ENCODE measurements around the gene NEK3. TPM values are rescaled to one million over a fixed set of nuclear protein-coding genes. Genes with fewer than 3 reads are reported as not detected.
"Not testable (repeated sequence)": the region's sequence is repeated elsewhere in the genome, so short reads cannot be mapped to it uniquely, and the experiment has no call there.

Gene NEK3, protein sequence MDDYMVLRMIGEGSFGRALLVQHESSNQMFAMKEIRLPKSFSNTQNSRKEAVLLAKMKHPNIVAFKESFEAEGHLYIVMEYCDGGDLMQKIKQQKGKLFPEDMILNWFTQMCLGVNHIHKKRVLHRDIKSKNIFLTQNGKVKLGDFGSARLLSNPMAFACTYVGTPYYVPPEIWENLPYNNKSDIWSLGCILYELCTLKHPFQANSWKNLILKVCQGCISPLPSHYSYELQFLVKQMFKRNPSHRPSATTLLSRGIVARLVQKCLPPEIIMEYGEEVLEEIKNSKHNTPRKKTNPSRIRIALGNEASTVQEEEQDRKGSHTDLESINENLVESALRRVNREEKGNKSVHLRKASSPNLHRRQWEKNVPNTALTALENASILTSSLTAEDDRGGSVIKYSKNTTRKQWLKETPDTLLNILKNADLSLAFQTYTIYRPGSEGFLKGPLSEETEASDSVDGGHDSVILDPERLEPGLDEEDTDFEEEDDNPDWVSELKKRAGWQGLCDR
- 8.4 TPM for total RNA-seq

- DNase-seq (ENCODE audit: low spot score) = peak; percentile 53
These were observed at the start of gene NEK3 for GRCh38 chr13:52159159-52159982. NEK3 (minus strand) TSS chr13:52159597; CDS start chr13:52156191, 3,406 bp downstream.

DNA sequence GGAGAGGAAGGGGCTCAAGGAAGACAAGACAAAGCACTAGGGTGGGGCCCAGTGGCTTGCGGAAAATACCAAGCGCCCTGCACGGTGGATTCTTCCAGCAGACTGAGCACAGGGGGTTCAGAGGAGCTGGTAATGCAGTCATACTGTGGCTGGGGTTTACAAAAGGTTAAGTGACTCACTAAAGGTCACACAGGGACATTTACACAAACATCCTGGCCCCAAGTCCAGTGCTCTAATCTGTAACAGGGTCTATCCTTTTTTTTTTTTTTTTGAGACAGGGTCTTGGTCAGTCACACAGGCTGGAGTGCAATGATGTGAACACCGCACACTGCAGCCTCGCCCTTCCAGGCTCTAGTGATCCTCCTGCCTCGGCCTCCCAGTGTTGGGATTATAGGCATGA lies 49.0 kb upstream of the NEK3 start:
- DNase-seq (ENCODE audit: low spot score) = not testable (repeated sequence)

DNA sequence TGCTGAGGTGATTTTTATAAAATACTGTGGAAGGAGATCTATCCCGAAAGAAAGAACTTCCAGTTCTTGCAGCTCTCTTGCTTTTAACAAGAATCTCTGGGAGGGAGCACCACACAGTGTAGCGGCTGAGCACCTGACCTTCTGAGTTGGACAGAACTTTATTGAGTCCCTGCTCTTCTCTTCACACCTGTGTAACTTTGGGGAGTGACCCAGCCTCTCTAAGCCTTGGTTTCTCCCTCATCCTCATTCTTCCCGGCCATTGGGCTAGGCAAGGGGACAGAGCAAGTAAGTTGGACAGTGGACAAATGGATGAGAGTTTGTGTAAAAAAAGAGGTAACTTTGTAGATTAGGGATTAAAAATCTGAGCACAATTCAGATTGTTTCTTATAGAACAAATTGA lies 48.5 kb upstream of the NEK3 start:
- not testable (repeated sequence) for DNase-seq (ENCODE audit: low spot score)

DNA sequence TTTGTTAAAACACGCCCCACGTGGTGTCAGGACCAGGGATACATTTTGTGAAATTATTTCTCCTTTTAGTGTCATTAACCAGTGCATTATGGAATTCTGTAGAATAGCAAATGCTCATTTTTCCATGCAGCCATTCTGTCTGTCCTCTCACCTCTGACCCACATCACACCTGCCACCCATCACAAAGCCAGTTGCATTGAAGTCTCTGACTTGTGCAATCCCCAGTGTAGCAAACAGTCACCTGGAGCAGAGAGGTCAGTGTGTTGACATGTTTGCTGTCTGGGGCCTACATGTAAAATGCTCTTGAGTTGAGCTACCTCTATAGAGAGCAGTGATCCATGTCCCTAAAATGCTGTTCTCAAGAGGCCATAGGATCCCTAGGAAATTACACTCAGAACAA lies 47.9 kb upstream of the NEK3 start:
- DNase-seq (ENCODE audit: low spot score) = not testable (repeated sequence)

- DNase-seq (ENCODE audit: low spot score) = not testable (repeated sequence)
These were observed 45.1 kb upstream of the NEK3 start for GRCh38 chr13:52204546-52204945.

DNA sequence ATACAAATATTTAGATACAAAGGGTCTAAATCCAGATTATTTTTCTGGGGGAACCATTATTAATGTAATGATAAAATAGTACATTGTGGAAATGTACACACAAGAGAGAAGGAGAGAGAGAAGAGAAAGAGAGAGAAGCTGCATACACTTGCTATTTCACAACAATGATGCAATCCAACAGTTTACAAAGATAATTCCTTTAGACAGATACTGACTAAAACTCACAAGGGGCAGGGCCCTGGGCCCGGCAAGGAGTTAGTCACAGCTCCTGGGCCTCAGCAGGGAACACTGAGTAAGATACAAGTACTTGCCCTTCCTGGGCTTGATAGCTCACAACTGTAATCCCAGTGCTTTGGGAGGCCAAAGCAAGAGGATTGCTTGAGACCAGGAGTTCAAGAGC lies 44.5 kb upstream of the NEK3 start:
- peak; percentile 25 for DNase-seq (ENCODE audit: low spot score)

- not testable (repeated sequence) for DNase-seq (ENCODE audit: low spot score)
These were observed 43.1 kb upstream of the NEK3 start for GRCh38 chr13:52202506-52202905.

DNA sequence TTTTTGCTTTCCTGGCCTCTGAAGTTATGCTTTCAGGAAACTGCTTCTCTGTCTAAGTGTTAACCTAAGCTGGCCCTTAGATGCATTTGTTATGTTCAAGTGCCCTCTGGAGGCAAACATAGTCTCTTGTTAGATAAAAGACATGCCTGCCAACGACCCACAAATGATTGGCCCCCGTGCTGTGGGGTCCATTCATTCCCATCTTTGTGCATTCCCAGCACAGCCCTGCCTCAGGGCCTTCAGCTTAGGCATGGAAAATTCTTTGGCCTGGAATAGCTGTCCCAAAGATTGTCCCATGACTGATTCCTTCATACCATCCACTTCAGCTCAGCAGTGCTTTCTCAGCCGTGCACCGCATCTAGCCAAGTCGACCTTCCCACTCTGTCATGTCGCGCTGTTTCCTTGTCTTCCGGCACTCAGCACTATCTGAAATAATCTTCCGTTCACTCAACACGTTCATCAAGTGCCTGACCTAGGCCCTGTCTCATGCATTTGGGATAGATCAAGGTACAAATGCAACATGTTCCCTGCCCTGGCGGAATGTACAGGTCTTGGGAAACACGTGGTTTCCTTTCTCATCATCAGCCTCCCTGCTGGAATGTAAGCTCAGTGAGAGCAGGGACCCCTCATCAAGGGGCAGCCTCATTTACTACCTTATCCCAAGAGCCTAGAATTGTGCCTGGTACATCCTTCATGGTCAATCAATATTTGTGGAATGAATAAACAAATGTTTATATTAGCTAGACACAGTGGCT lies 42.2 kb upstream of the NEK3 start:
- DNase-seq (ENCODE audit: low spot score) = not testable (repeated sequence)

DNA sequence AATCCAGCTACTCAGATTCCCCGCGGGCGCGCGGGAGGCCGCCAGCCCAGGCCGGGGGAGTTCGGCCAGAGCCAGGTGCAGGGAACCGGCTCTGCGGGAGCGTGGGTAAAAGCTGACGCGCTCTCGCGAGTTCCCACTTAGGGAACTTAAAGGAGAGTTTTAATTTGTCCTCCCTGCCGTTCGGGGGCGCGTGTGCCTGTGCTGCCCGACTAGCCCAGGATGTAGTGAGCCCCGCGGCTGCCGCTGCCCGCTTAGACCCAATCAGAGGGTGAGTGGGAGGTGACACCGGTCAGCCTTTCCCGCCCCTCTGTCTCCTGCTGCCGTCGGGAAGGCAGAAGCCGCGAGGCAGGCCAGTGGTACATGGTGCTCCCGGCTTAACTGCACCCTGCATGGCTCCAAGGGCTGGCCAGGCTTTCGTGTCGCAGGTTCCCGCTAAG lies 36.0 kb upstream of the NEK3 start:
- peak; percentile 78 for DNase-seq (ENCODE audit: low spot score)

DNA sequence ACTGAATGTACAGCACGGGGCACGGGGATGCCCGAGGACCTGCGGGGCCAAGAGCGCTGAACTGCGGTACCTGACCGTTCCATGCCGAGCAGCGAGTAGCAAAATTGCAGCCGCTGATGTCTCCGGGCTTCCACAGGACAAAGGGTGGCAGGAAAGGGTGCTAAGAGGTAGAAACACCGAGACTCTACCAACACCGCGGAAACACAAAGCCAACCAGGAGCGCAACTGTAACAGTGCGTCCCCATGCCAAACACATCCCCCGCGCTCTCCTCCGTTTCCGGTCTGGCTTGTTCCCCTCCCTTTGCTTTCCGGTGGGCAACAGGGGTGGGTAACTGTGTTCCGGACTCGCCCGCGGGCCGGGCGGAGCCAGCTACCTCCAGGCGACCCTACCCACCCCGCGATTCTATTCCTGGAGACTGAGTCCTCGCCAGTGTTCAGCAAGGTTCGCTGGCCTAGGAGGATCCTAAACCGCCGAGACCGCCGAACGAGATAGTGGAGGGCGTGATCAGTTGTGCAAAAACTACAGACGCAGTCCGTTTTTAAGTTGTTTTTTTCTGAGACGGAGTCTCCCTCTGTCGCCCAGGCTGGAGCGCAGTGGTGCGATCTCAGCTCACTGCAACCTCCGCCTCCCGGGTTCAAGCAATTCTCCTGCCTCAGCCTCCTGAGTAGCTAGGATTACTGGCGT lies 34.9 kb upstream of the NEK3 start:
- DNase-seq (ENCODE audit: low spot score) = peak; percentile 80

GRCh38 chr13:52193587-52194183 lies 34.3 kb upstream of the NEK3 start:
- DNase-seq (ENCODE audit: low spot score) = not testable (repeated sequence)

GRCh38 chr13:52187424-52188187 lies 28.2 kb upstream of the NEK3 start:
- DNase-seq (ENCODE audit: low spot score) = not testable (repeated sequence)

GRCh38 chr13:52187029-52187423 lies 27.6 kb upstream of the NEK3 start:
- no peak for DNase-seq (ENCODE audit: low spot score)

- not testable (repeated sequence) for DNase-seq (ENCODE audit: low spot score)
These were observed 22.0 kb upstream of the NEK3 start for GRCh38 chr13:52181316-52181954.

DNA sequence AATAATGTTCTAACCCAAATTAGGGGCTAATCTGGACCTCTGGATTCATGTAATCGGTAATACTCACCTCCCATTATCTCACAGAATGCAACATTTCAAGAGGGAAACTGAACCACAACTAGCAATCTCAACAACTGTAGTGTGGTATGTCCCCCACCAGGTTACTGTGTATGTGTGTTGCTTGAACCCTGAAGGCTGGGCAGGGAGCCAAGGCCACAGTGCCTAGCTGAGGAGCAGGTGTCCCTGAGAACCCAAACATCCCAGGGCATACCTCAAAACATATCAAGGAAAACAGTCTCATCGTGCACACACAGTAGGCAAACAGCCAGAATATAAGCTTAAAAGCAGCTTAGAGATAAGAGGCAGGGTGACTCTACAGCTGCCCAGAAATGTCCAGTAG lies 20.5 kb upstream of the NEK3 start:
- DNase-seq (ENCODE audit: low spot score) = no peak

- DNase-seq (ENCODE audit: low spot score) = no peak
These were observed 17.9 kb upstream of the NEK3 start for GRCh38 chr13:52177276-52177675.

DNA sequence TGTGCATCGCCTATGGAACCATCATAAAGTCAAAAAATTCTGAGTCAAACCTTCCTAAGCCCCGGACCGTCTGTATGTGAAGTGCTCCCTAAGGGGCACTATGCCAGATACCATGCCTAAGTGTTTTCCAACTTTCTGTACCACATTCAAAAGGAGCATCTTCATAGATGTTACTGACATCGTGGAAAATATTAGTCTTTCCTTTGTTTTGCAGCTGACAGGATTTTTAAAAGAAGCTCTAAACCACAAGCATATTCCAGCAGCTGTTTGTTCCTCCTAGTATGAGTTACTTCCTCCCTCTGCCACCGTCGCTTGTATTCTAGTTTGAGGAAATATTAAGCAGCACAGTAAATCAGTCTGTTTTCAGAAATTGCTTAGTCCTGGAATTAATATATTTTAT lies 14.6 kb upstream of the NEK3 start:
- not testable (repeated sequence) for DNase-seq (ENCODE audit: low spot score)

DNA sequence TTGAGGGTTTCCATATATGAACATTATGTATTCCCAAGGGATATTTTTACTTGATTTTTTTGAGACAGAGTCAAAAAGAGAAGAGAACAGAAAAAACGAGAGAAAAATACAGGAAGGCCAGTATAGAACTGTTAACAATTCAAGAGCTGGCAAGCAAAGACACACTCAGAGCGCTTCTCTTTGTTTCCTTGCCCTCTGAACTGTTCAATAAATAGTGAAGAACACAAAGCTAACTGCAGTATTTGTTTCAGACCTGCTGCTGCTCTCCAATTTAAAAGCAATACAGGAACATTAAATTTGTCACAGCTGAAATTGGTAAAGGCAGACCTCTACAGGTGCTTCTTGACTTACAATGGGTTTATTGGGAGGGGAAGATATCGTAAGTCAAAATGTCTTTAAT lies 14.0 kb upstream of the NEK3 start:
- no peak for DNase-seq (ENCODE audit: low spot score)

- not testable (repeated sequence) for DNase-seq (ENCODE audit: low spot score)
These were observed 12.3 kb upstream of the NEK3 start for GRCh38 chr13:52171686-52172085.
